ENCODE measurements around the gene PPIE. TPM values are rescaled to one million over a fixed set of nuclear protein-coding genes. Genes with fewer than 3 reads are reported as not detected.
"Not testable (repeated sequence)": the region's sequence is repeated elsewhere in the genome, so short reads cannot be mapped to it uniquely, and the experiment has no call there.

PPIE gene
- polyA plus RNA-seq, 3 donors from 2014 or later, result 99.6 to 177 (median 133) TPM

- Mint-ChIP-seq H3K36me3 (peaks cover 12 to 51% (median 30%) of the 10 kb centered on the region in 3 donors), H3K4me1 (peaks cover 0 to 3% of the 10 kb centered on the region in 2 donors), H3K27ac (no peak overlapping the region), H3K27me3 (ENCODE audit: low read depth in 3 of 3) (peaks cover 0 to 2% (median 2%) of the 10 kb centered on the region in 3 donors), H3K9me3 (no peaks in the 10 kb centered on the region), H3K4me3 (no peak overlapping the region)
- DNase-seq, result no peak
Measured at GRCh38 chr1:39755965-39756659, 17.4 kb downstream of the PPIE start.

GRCh38 chr1:39757501-39757900 is 18.8 kb downstream of the PPIE start:
- Mint-ChIP-seq H3K27me3 (ENCODE audit: low read depth in 3 of 3) (peaks cover 0 to 2% (median 2%) of the 10 kb centered on the region in 3 donors), H3K36me3 (peaks cover 7 to 39% (median 25%) of the 10 kb centered on the region in 3 donors), H3K4me3 (no peak overlapping the region), H3K4me1 (peaks cover 0 to 3% of the 10 kb centered on the region in 2 donors), H3K27ac (peak overlapping the region in 2 of 6 donors; percentile 46 to 64), H3K9me3 (no peaks in the 10 kb centered on the region)
- no peak for DNase-seq

- Mint-ChIP-seq H3K4me3 (no peak overlapping the region), H3K9me3 (no peaks in the 10 kb centered on the region), H3K4me1 (peaks cover 0 to 3% of the 10 kb centered on the region in 2 donors), H3K27ac (no peak overlapping the region), H3K36me3 (peaks cover 3 to 28% (median 22%) of the 10 kb centered on the region in 3 donors), H3K27me3 (ENCODE audit: low read depth in 3 of 3) (peaks cover 0 to 2% (median 0%) of the 10 kb centered on the region in 3 donors)
- DNase-seq, result no peak
Measured at GRCh38 chr1:39758556-39759435, 20.1 kb downstream of the PPIE start.

GRCh38 chr1:39759436-39759726 is 20.7 kb downstream of the PPIE start:
- Mint-ChIP-seq H3K36me3 (peaks cover 0 to 25% (median 19%) of the 10 kb centered on the region in 3 donors), H3K27ac (peak overlapping the region in 1 of 6 donors; percentile 13), H3K4me1 (peaks cover 0 to 3% of the 10 kb centered on the region in 2 donors), H3K9me3 (no peaks in the 10 kb centered on the region), H3K27me3 (ENCODE audit: low read depth in 3 of 3) (peaks cover 0 to 2% (median 0%) of the 10 kb centered on the region in 3 donors), H3K4me3 (no peak overlapping the region)
- DNase-seq, result no peak

GRCh38 chr1:39760074-39761008 is 21.7 kb downstream of the PPIE start:
- no peaks in the 10 kb centered on the region for H3K9me3 Mint-ChIP-seq
- H3K27me3 Mint-ChIP-seq (ENCODE audit: low read depth in 3 of 3), result peaks cover 0 to 2% (median 0%) of the 10 kb centered on the region in 3 donors
- DNase-seq, result no peak
- peaks cover 0 to 3% of the 10 kb centered on the region in 2 donors for H3K4me1 Mint-ChIP-seq
- H3K4me3 Mint-ChIP-seq, result no peak overlapping the region
- peaks cover 0 to 25% (median 19%) of the 10 kb centered on the region in 3 donors for H3K36me3 Mint-ChIP-seq
- no peak overlapping the region for H3K27ac Mint-ChIP-seq

- Mint-ChIP-seq H3K27ac (no peak overlapping the region), H3K4me3 (no peak overlapping the region), H3K4me1 (peaks cover 0 to 3% of the 10 kb centered on the region in 2 donors), H3K36me3 (peaks cover 0 to 25% (median 19%) of the 10 kb centered on the region in 3 donors), H3K27me3 (ENCODE audit: low read depth in 3 of 3) (peaks cover 0 to 2% (median 0%) of the 10 kb centered on the region in 3 donors), H3K9me3 (no peaks in the 10 kb centered on the region)
- DNase-seq, result no peak
Measured at GRCh38 chr1:39761016-39761415, 22.3 kb downstream of the PPIE start.

- no peaks in the 10 kb centered on the region for H3K4me1 Mint-ChIP-seq
- H3K9me3 Mint-ChIP-seq, result no peaks in the 10 kb centered on the region
- no peak for DNase-seq
- H3K27me3 Mint-ChIP-seq (ENCODE audit: low read depth in 3 of 3), result peaks cover 0 to 2% (median 0%) of the 10 kb centered on the region in 3 donors
- no peak overlapping the region for H3K4me3 Mint-ChIP-seq
- H3K36me3 Mint-ChIP-seq, result peaks cover 0 to 21% (median 19%) of the 10 kb centered on the region in 3 donors
- H3K27ac Mint-ChIP-seq, result no peak overlapping the region
Measured at GRCh38 chr1:39761557-39762260, 23.0 kb downstream of the PPIE start.

- no peak for DNase-seq
- Mint-ChIP-seq H3K9me3 (no peaks in the 10 kb centered on the region), H3K4me1 (no peaks in the 10 kb centered on the region), H3K27me3 (ENCODE audit: low read depth in 3 of 3) (peaks cover 0 to 2% (median 0%) of the 10 kb centered on the region in 3 donors), H3K4me3 (no peak overlapping the region), H3K36me3 (peaks cover 0 to 19% (median 11%) of the 10 kb centered on the region in 3 donors), H3K27ac (no peak overlapping the region)
Measured at GRCh38 chr1:39762550-39763540, 24.2 kb downstream of the PPIE start.

- not testable (repeated sequence) for H3K27me3 Mint-ChIP-seq (ENCODE audit: low read depth in 3 of 3); H3K4me1 Mint-ChIP-seq; H3K9me3 Mint-ChIP-seq; DNase-seq; H3K27ac Mint-ChIP-seq; H3K4me3 Mint-ChIP-seq
- H3K36me3 Mint-ChIP-seq, result peaks cover 0 to 15% (median 5%) of the 10 kb centered on the region in 3 donors
Measured at GRCh38 chr1:39763619-39764374, 25.1 kb downstream of the PPIE start.

GRCh38 chr1:39764512-39764911 is 25.8 kb downstream of the PPIE start:
- H3K4me3 Mint-ChIP-seq; H3K27me3 Mint-ChIP-seq (ENCODE audit: low read depth in 3 of 3); H3K9me3 Mint-ChIP-seq; H3K4me1 Mint-ChIP-seq; H3K36me3 Mint-ChIP-seq; H3K27ac Mint-ChIP-seq; DNase-seq: not testable (repeated sequence)

GRCh38 chr1:39766466-39766865 is 27.8 kb downstream of the PPIE start:
- H3K9me3 Mint-ChIP-seq; H3K27ac Mint-ChIP-seq; H3K27me3 Mint-ChIP-seq (ENCODE audit: low read depth in 3 of 3): not testable (repeated sequence)

More at GRCh38 chr1:39766466-39766865, 27.8 kb downstream of the PPIE start:
- not testable (repeated sequence) for DNase-seq, H3K4me1 Mint-ChIP-seq, H3K4me3 Mint-ChIP-seq, H3K36me3 Mint-ChIP-seq

Measured in immature natural killer cell (primary cell).